ENCODE results near the gene OXNAD1.

Gene OXNAD1

DNA sequence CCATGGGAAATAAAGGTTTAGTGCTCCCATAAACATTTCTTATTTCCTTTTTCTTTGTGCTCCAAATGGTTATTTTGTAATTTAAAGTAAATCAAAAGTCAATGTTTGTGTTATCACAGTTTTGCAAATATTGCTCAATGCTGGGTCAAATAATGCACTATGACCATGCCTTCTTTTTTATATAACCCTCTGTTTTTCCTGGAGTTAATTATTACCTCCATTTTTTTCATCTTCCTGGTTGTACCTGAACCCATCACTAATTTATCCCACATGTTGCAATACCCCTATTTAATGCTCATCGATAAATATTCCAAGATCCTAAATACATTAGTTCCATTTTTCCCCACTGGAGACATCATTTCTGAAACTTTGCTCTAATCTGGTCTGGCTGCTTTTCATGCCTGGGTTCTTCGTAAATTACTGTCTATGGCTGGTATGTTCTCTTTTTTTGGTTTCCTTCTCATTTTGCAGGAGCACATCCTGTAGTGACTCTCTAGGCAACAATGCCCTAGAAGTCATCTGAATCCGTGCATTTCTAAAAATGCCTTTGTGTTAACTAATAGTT, 66.4 kb downstream of the OXNAD1 start:
- no peak for DNase-seq

DNA sequence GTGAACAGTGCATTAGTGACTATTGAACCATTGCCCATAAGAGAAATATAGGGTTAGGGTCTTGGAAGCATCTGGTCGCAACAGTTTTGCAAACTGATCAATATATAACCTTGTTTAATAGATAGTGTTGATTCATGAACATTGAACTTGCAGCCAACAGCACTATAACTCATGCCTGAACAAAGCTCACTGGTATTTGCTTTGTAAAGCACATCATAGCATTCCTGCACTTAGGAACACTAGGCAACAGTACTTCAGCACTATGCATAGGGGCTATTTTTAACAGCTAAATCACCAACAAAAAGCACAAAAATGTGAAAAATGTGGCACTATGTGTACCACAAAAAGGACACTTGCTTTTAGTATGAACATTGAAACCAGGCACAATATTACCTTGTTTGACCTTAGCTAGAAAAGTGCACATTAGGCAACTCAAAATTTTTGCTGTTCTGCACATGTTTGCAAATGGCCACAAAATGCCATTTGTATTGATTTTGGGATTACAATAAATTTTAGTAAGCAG, 68.0 kb downstream of the OXNAD1 start:
- no peak for DNase-seq

DNA sequence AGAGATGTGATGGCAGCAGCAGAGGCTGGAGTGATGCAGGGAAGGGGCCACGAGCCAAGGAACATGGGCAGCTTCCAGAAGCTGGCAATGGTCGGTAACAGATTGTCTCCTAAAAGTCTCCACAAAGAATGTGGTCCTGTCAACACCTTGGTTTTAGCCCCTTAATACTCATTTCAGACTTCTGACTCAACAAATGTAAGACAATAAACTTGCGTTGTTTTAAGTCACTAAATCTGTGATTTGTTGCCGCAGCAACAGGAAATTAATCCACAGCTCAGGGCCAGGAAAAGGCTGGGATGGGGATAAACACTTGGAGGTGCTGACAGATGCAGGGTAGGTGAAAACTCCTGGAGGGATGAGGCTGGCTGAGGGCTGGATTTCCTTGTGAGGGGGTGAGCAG, 69.9 kb downstream of the OXNAD1 start:
- no peak for DNase-seq

GRCh38 chr3:16335333-16335732, 70.3 kb downstream of the OXNAD1 start:
- DNase-seq, result no peak

GRCh38 chr3:16335772-16336645, 71.0 kb downstream of the OXNAD1 start:
- no peak for DNase-seq

- no peak for DNase-seq
These were observed 71.8 kb downstream of the OXNAD1 start for GRCh38 chr3:16336825-16337224.

DNA sequence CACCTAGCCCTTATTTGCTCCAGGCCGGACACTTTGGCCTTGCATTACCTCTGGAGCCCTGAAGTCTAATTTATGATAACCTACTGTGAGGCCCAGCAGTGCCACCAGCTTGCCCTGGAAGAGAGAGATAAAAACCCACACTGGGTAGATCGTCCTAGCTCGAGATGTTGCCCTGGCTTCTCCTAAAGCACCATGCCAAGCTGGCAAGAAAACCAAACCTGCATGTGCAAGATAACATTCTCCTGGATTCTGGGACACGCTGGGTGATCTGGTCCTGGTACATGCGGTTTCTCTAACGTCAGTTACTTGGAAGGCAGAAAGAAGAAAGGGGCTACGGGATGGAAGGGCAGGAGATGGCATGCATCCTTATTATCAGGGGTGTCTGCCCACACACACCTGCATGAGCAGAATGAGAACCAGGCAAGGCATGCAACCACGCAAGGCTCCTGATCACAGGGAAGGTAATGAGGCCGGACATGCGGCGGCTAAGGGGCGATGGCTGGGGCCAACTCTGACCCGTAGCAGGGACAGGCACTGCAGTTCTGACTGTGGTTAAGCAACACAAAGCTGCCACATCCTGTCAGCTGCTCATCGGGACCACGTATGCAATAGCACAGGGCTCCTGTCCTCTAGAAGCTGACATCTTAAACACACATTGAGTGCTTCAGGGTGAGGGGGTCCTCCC, 73.0 kb downstream of the OXNAD1 start:
- peak; percentile 53 to 55 for DNase-seq

- no peak for DNase-seq
These were observed 74.0 kb downstream of the OXNAD1 start for GRCh38 chr3:16338999-16339398.

GRCh38 chr3:16343101-16343500, 78.1 kb downstream of the OXNAD1 start:
- no peak for DNase-seq

GRCh38 chr3:16346413-16347081, 81.5 kb downstream of the OXNAD1 start:
- no peak for DNase-seq

DNA sequence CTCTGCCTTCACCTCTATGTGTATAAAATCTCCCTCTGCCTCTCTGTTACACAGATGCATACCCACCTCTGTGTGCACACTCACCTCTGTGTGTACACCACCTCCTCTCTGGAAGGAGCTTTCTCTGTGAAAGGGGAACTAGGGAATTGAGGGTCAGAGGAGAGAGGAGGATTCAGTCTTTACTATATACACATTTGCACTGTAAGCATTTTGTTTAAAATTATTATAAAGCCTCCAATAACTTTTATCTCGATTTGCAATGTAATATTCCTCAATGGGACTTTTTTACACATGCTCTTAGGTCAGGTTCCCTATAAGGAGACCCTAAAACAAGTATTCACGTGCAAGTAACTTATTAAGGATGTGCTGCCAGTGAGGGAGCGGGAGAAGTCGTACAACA, 82.5 kb downstream of the OXNAD1 start:
- no peak for DNase-seq

- no peak for DNase-seq
These were observed 85.1 kb downstream of the OXNAD1 start for GRCh38 chr3:16349986-16350596.

- no peak for DNase-seq
These were observed 85.7 kb downstream of the OXNAD1 start for GRCh38 chr3:16350597-16351318.

DNA sequence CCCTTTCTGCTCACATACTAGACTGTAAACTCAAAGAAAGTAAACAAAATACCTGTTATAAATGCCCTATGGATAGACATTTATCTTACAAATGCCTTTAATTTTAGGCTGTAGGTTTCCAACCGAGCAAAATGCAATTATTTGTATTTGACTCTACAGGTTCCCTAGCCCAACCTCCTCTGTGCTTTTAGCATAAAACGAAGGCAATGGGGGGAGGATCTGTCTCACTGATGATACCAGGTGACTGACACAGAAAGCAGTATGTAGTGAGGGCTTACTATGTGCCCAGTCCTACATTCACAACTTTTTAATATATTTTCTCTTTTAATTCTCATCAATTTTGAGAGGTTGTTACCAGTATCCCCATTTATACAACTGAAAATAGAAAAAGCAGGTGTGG, 87.4 kb downstream of the OXNAD1 start:
- no peak for DNase-seq

- DNase-seq, result no peak
These were observed 89.3 kb downstream of the OXNAD1 start for GRCh38 chr3:16354291-16354690.
